NK-92 (cell line): Measurements from ENCODE around the gene RIT1.

Experiments used
- DNase-seq: peaks from one replicate; lab custom pipeline; 2025; ENCODE audit not compliant: unreplicated experiment; lab: John Stamatoyannopoulos, UW

The RIT1 gene

GRCh38 chr1:155859234-155859829 is 51.8 kb downstream of the RIT1 start, which contains the start of gene SYT11:
Gene SYT11 (plus strand): TSS chr1:155859567. CDS start chr1:155859762, 195 bp downstream.
- DNase-seq, result peak; percentile 45

DNA sequence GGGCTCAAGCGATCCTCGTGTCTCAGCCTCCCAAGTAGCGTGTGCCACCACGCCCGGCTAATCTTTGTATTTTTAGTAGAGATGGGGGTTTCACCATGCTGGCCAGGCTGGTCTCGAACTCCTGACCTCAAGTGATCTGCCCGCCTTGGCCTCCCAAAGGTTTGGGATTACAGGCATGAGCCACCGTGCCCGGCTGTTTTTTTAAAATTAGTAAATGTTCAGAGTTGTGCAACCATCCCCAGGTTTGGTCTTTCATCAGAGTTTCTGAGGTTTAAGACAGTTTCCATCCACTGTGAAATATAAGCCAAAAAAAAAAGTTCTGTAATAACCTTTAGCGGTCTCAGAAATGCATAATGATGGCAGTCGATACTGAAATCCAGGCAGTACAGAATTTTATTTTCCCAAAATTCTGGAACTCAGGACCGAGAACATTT is 52.3 kb downstream of the RIT1 start:
- no peak for DNase-seq

DNA sequence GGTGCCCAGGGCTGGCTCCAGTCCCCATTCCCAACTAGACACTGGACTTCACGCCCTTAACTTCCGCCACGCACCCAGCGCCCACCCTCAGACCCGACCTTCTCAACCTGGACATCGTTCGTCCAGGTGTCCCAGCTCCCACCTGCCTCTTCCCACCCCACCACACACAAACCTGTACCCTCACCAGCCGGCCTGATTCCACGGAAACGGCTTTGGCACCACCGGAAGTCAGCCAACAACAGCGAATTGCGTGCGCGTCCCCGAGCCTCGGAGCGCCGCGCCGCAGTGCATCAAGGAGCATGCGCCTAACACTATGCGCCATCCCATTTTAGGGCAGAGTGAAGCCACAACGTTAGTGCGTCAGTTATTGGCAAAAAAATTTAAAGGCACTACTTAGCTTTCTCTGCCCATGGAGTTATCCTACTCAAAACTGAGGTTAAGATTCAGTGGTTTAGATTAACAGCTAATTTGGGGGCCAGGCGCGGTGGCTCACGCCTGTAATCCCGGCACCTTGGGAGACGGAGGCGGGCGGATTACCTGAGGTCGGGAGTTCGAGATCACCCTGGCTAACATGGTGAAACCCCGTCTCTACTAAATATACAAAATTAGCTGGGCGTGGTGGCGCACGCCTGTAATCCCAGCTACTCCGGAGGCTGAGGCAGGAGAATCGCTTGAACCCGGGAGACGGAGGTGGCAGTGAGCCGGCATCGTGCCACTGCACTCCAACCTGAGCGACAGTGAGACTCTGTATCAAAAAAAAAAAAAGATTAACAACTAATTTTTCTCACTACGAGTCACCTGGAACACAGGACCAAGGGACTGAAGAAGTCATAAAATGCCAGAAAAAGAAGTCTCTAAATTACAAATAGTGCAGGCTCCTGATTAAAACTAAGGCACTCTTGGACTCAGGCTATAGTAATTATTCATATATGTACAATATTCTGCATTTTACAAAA is 53.9 kb downstream of the RIT1 start, which contains the start of gene GON4L:
TSS of gene GON4L (minus strand) at position 240 of the 956 bp plus-strand sequence. CDS start 3,434 bp downstream, outside the sequence.
- peak; percentile 30 for DNase-seq

- no peak for DNase-seq
These were observed 54.7 kb downstream of the RIT1 start for GRCh38 chr1:155856257-155856974.

- no peak for DNase-seq
These were observed 60.8 kb downstream of the RIT1 start for GRCh38 chr1:155850345-155850744.

DNA sequence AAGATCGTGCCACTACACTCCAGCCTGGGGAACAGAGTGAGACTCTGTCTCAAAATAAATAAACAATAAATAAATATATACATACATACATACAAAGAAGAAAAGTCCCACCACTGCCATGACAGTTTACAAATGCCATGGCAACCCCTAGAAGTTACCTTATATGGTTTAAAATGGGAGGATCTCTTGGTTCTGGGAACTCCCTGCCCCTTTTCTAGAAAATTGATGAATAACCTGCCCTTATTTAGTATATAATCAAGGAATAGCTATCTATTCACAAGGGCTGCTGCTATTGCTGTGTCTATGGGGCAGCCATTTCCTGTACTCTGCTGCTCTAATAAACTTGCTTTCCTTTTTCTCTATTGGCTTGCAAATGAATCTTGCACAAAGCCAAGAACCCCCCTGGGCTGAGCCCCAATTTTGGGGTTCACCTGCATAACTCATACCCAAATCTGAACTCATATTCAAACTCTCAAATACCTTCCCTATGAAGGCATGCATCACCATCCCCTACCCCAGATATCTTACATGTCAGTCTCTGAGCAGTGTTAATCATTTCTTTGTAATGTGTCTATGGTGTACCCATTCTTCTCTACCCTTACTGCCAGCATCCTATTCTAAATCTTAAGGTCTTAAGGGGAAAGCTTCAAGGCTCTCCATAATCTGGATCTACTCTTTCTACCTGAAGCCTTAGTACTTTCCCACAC is 63.2 kb downstream of the RIT1 start:
- no peak for DNase-seq
